NB4 (cell line): ENCODE results near the gene MAML2.

Experiments
- CTCF ChIP-seq: IDR thresholded peaks from one replicate; pipeline ENCODE4 v1.5.1; 2012; ENCODE audit warnings: low read depth, low read length
- POLR2A ChIP-seq: IDR thresholded peaks from 2 replicates; pipeline ENCODE4 v1.6.1; 2011; ENCODE audit warnings: mild to moderate bottlenecking; ENCODE audit not compliant: insufficient read length; ENCODE audit errors: extremely low read depth

GRCh38 chr11:96242191-96242847 lies 100.7 kb downstream of the MAML2 start:
- TF ChIP-seq CTCF (no peak), POLR2A (no peak)
